ENCODE data around the gene TWNK. TPM values are rescaled to one million over a fixed set of nuclear protein-coding genes. Genes with fewer than 3 reads are reported as not detected.

TWNK gene
- total and polyA plus RNA-seq, 2 donors: 3.2 to 7.9 TPM

- Histone ChIP-seq H3K27ac (ENCODE audit: low read depth) (no peak overlapping the region), H3K36me3 (ENCODE audit: insufficient read depth) (no peaks in the 10 kb centered on the region), H3K4me3 (ENCODE audit: low read depth, low read length) (no peak overlapping the region), H3K4me1 (ENCODE audit: insufficient read depth) (no peaks in the 10 kb centered on the region)
- DNase-seq (ENCODE audit: extremely low spot score): no peak
- WGBS: 94% methylated on average over 7 of the region's 7 CpGs
Measured at GRCh38 chr10:100980711-100981110, 6.6 kb upstream of the TWNK start.

- H3K36me3 ChIP-seq (ENCODE audit: insufficient read depth): no peaks in the 10 kb centered on the region
- no peaks in the 10 kb centered on the region for H3K4me1 ChIP-seq (ENCODE audit: insufficient read depth)
- H3K27ac ChIP-seq (ENCODE audit: low read depth): no peak overlapping the region
- DNase-seq (ENCODE audit: extremely low spot score): no peak
- 88% methylated on average over 5 of the region's 5 CpGs for WGBS
- H3K4me3 ChIP-seq (ENCODE audit: low read depth, low read length): no peak overlapping the region
Measured at GRCh38 chr10:100981178-100981772, 6.1 kb upstream of the TWNK start.

GRCh38 chr10:100982916-100983830, 4.2 kb upstream of the TWNK start:
- DNase-seq (ENCODE audit: extremely low spot score): no peak
- 87% methylated on average over 24 of the region's 24 CpGs for WGBS
- no peaks in the 10 kb centered on the region for H3K4me1 ChIP-seq (ENCODE audit: insufficient read depth)
- H3K4me3 ChIP-seq (ENCODE audit: low read depth, low read length): no peak overlapping the region
- H3K36me3 ChIP-seq (ENCODE audit: insufficient read depth): no peaks in the 10 kb centered on the region
- H3K27ac ChIP-seq (ENCODE audit: low read depth): no peak overlapping the region

GRCh38 chr10:100983868-100984671, 3.3 kb upstream of the TWNK start:
- 82% methylated on average over 13 of the region's 13 CpGs for WGBS
- H3K4me3 ChIP-seq (ENCODE audit: low read depth, low read length): no peak overlapping the region
- no peak for DNase-seq (ENCODE audit: extremely low spot score)
- no peaks in the 10 kb centered on the region for H3K36me3 ChIP-seq (ENCODE audit: insufficient read depth)
- no peaks in the 10 kb centered on the region for H3K4me1 ChIP-seq (ENCODE audit: insufficient read depth)
- no peak overlapping the region for H3K27ac ChIP-seq (ENCODE audit: low read depth)

GRCh38 chr10:100984672-100985177, 2.6 kb upstream of the TWNK start:
- H3K36me3 ChIP-seq (ENCODE audit: insufficient read depth): no peaks in the 10 kb centered on the region
- no peak for DNase-seq (ENCODE audit: extremely low spot score)
- WGBS: 70% methylated on average over 2 of the region's 2 CpGs
- no peak overlapping the region for H3K27ac ChIP-seq (ENCODE audit: low read depth)
- H3K4me1 ChIP-seq (ENCODE audit: insufficient read depth): no peaks in the 10 kb centered on the region
- H3K4me3 ChIP-seq (ENCODE audit: low read depth, low read length): no peak overlapping the region

- 75% methylated on average over 5 of the region's 5 CpGs for WGBS
- no peak for DNase-seq (ENCODE audit: extremely low spot score)
- no peaks in the 10 kb centered on the region for H3K36me3 ChIP-seq (ENCODE audit: insufficient read depth)
- H3K4me3 ChIP-seq (ENCODE audit: low read depth, low read length): no peak overlapping the region
- no peak overlapping the region for H3K27ac ChIP-seq (ENCODE audit: low read depth)
- H3K4me1 ChIP-seq (ENCODE audit: insufficient read depth): no peaks in the 10 kb centered on the region
Measured at GRCh38 chr10:100985336-100985735, 2.0 kb upstream of the TWNK start.

- DNase-seq (ENCODE audit: extremely low spot score): no peak
- Histone ChIP-seq H3K4me1 (ENCODE audit: insufficient read depth) (no peaks in the 10 kb centered on the region), H3K27ac (ENCODE audit: low read depth) (no peak overlapping the region), H3K36me3 (ENCODE audit: insufficient read depth) (no peaks in the 10 kb centered on the region), H3K4me3 (ENCODE audit: low read depth, low read length) (peak overlapping the region; percentile 79)
- WGBS: 18% methylated on average over 17 of the region's 17 CpGs
Measured at GRCh38 chr10:100986623-100986951, 756 bp upstream of the TWNK start.

GRCh38 chr10:100987685-100988049, 324 bp downstream of the TWNK start:
- H3K27ac ChIP-seq (ENCODE audit: low read depth): no peak overlapping the region
- no peak for DNase-seq (ENCODE audit: extremely low spot score)
- WGBS: 1% methylated on average over 15 of the region's 15 CpGs
- peak overlapping the region; percentile 79 for H3K4me3 ChIP-seq (ENCODE audit: low read depth, low read length)
- no peaks in the 10 kb centered on the region for H3K36me3 ChIP-seq (ENCODE audit: insufficient read depth)
- H3K4me1 ChIP-seq (ENCODE audit: insufficient read depth): no peaks in the 10 kb centered on the region

- DNase-seq (ENCODE audit: extremely low spot score): no peak
- no peaks in the 10 kb centered on the region for H3K36me3 ChIP-seq (ENCODE audit: insufficient read depth)
- H3K27ac ChIP-seq (ENCODE audit: low read depth): no peak overlapping the region
- H3K4me1 ChIP-seq (ENCODE audit: insufficient read depth): no peaks in the 10 kb centered on the region
- no peak overlapping the region for H3K4me3 ChIP-seq (ENCODE audit: low read depth, low read length)
- WGBS: 63% methylated on average over 10 of the region's 10 CpGs
Measured at GRCh38 chr10:100988166-100988565, 823 bp downstream of the TWNK start.

GRCh38 chr10:100989088-100989487, 1.7 kb downstream of the TWNK start:
- WGBS: 87% methylated on average over 21 of the region's 21 CpGs
- no peaks in the 10 kb centered on the region for H3K4me1 ChIP-seq (ENCODE audit: insufficient read depth)
- H3K36me3 ChIP-seq (ENCODE audit: insufficient read depth): no peaks in the 10 kb centered on the region
- no peak overlapping the region for H3K27ac ChIP-seq (ENCODE audit: low read depth)
- DNase-seq (ENCODE audit: extremely low spot score): no peak
- no peak overlapping the region for H3K4me3 ChIP-seq (ENCODE audit: low read depth, low read length)

- Histone ChIP-seq H3K36me3 (ENCODE audit: insufficient read depth) (no peaks in the 10 kb centered on the region), H3K27ac (ENCODE audit: low read depth) (no peak overlapping the region), H3K4me1 (ENCODE audit: insufficient read depth) (no peaks in the 10 kb centered on the region), H3K4me3 (ENCODE audit: low read depth, low read length) (no peak overlapping the region)
- DNase-seq (ENCODE audit: extremely low spot score): no peak
- 48% methylated on average over 10 of the region's 10 CpGs for WGBS
Measured at GRCh38 chr10:100993986-100994708, 6.8 kb downstream of the TWNK start.

GRCh38 chr10:100995181-100995580, 7.8 kb downstream of the TWNK start:
- H3K4me1 ChIP-seq (ENCODE audit: insufficient read depth): no peaks in the 10 kb centered on the region
- no peaks in the 10 kb centered on the region for H3K36me3 ChIP-seq (ENCODE audit: insufficient read depth)
- no peak overlapping the region for H3K4me3 ChIP-seq (ENCODE audit: low read depth, low read length)
- WGBS: 38% methylated on average over 6 of the region's 6 CpGs
- no peak overlapping the region for H3K27ac ChIP-seq (ENCODE audit: low read depth)
- no peak for DNase-seq (ENCODE audit: extremely low spot score)

GRCh38 chr10:100996678-100997359, 9.5 kb downstream of the TWNK start:
- Histone ChIP-seq H3K36me3 (ENCODE audit: insufficient read depth) (no peaks in the 10 kb centered on the region), H3K27ac (ENCODE audit: low read depth) (peak overlapping the region; percentile 100), H3K4me3 (ENCODE audit: low read depth, low read length) (peak overlapping the region; percentile 62), H3K4me1 (ENCODE audit: insufficient read depth) (no peaks in the 10 kb centered on the region)
- 7% methylated on average over 46 of the region's 46 CpGs for WGBS
- DNase-seq (ENCODE audit: extremely low spot score): no peak

Measured in urinary bladder (tissue), 4 donors.